ENCODE measurements around the gene C16orf82. TPM values are rescaled to one million over a fixed set of nuclear protein-coding genes. Genes with fewer than 3 reads are reported as not detected.

Gene C16orf82
- polyA plus RNA-seq, 1 of the 3 experiments (the other 2 are of a cell fraction): not detected

DNA sequence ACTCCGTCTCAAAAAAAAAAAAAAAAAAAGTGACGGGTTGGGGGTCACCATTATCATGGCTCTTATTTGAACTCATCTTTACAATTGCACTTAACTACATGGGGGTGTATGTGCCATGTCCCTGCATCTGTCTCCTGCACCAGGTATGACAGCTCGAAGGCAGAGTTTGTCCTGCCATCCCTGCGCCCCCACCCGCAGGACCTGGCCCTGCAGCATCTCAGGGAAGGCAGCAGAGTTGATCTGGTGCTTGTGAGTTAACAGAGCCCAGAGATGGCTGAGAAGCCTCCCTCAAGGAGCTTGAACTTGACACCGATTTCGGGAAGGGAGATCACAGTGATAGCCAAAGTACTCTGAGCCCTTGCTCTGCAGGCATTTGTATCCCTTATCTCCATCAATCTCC lies 44.8 kb downstream of the C16orf82 start:
- Histone ChIP-seq H3K4me2 (no peak overlapping the region), H2AFZ (ENCODE audit: low read depth) (no peak overlapping the region), H3K9ac (no peak overlapping the region), H3K9me3 (no peaks in the 10 kb centered on the region), H3K27me3 (ENCODE audit: insufficient read depth) (no peaks in the 10 kb centered on the region), H3F3A (replicated peaks; ENCODE audit: insufficient read depth) (no peaks in the 10 kb centered on the region), H3K36me3 (replicated peaks in 1 of 2; ENCODE audit: control insufficient read depth in 1 of 2, insufficient read depth in 2 of 2, low read length in 1 of 2) (no peaks in the 10 kb centered on the region), H3K4me1 (ENCODE audit: control insufficient read depth in 1 of 2, insufficient read depth in 2 of 2, low read depth in 1 of 2, low read length in 1 of 2) (peaks cover 0 to 7% of the 10 kb centered on the region in 2 experiments; a peak in 1 of 4 replicates), H3K9me2 (no peaks in the 10 kb centered on the region), H3K27ac (ENCODE audit: low read depth in 2 of 2, low read length in 1 of 2) (no peak overlapping the region), H3K4me3 (ENCODE audit: low read depth in 2 of 2, low read length in 1 of 2) (no peak overlapping the region), H3K79me2 (ENCODE audit: insufficient read depth) (no peaks in the 10 kb centered on the region), H4K20me1 (ENCODE audit: insufficient read depth) (no peaks in the 10 kb centered on the region)
- ChIA-PET CTCF (interaction anchor here (1.2 to 2.6 kb wide), 3 partner anchors 12 to 257 kb away, joined by 3 to 11 read pairs (median 6); no protein-coding TSS in a partner anchor), POLR2A (no interaction called here)
- no peak for TF ChIP-seq RCOR1 (IDR thresholded peaks at IDR 0.05; ENCODE audit: low read length)
- no peak for TF ChIP-seq RAD21 (IDR thresholded peaks at IDR 0.05; ENCODE audit: low read length)
- TF ChIP-seq CHD2 (IDR thresholded peaks at IDR 0.05; ENCODE audit: low read length, partially characterized antibody): no peak
- TF ChIP-seq TCF12 (IDR thresholded peaks at IDR 0.05): no peak
- TF ChIP-seq, protein P1, sequence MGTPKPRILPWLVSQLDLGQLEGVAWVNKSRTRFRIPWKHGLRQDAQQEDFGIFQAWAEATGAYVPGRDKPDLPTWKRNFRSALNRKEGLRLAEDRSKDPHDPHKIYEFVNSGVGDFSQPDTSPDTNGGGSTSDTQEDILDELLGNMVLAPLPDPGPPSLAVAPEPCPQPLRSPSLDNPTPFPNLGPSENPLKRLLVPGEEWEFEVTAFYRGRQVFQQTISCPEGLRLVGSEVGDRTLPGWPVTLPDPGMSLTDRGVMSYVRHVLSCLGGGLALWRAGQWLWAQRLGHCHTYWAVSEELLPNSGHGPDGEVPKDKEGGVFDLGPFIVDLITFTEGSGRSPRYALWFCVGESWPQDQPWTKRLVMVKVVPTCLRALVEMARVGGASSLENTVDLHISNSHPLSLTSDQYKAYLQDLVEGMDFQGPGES (IDR thresholded peaks at IDR 0.05; ENCODE audit: low read depth, low read length): no peak
- TF ChIP-seq TAF1 (IDR thresholded peaks at IDR 0.05; ENCODE audit: borderline replicate concordance, low read depth, low read length): no peak
- no peak for TF ChIP-seq SMC3 (IDR thresholded peaks at IDR 0.05; ENCODE audit: low read depth, low read length)
- TF ChIP-seq NRF1 (IDR thresholded peaks at IDR 0.05; ENCODE audit: low read depth, low read length): no peak
- TF ChIP-seq, protein P2, sequence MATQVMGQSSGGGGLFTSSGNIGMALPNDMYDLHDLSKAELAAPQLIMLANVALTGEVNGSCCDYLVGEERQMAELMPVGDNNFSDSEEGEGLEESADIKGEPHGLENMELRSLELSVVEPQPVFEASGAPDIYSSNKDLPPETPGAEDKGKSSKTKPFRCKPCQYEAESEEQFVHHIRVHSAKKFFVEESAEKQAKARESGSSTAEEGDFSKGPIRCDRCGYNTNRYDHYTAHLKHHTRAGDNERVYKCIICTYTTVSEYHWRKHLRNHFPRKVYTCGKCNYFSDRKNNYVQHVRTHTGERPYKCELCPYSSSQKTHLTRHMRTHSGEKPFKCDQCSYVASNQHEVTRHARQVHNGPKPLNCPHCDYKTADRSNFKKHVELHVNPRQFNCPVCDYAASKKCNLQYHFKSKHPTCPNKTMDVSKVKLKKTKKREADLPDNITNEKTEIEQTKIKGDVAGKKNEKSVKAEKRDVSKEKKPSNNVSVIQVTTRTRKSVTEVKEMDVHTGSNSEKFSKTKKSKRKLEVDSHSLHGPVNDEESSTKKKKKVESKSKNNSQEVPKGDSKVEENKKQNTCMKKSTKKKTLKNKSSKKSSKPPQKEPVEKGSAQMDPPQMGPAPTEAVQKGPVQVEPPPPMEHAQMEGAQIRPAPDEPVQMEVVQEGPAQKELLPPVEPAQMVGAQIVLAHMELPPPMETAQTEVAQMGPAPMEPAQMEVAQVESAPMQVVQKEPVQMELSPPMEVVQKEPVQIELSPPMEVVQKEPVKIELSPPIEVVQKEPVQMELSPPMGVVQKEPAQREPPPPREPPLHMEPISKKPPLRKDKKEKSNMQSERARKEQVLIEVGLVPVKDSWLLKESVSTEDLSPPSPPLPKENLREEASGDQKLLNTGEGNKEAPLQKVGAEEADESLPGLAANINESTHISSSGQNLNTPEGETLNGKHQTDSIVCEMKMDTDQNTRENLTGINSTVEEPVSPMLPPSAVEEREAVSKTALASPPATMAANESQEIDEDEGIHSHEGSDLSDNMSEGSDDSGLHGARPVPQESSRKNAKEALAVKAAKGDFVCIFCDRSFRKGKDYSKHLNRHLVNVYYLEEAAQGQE (IDR thresholded peaks at IDR 0.05; ENCODE audit: low read depth, low read length): no peak
- no peak for TF ChIP-seq YY1 (IDR thresholded peaks at IDR 0.05; ENCODE audit: low read depth)
- no peak for TF ChIP-seq FOXM1 (IDR thresholded peaks at IDR 0.05; ENCODE audit: low read depth)
- no peak for TF ChIP-seq POLR2AphosphoS5 (IDR thresholded peaks at IDR 0.05; ENCODE audit: low read depth, low read length)
- TF ChIP-seq, protein P3, sequence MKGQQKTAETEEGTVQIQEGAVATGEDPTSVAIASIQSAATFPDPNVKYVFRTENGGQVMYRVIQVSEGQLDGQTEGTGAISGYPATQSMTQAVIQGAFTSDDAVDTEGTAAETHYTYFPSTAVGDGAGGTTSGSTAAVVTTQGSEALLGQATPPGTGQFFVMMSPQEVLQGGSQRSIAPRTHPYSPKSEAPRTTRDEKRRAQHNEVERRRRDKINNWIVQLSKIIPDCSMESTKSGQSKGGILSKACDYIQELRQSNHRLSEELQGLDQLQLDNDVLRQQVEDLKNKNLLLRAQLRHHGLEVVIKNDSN (IDR thresholded peaks at IDR 0.05; ENCODE audit: borderline replicate concordance, low read depth): no peak
- TF ChIP-seq, protein P4, sequence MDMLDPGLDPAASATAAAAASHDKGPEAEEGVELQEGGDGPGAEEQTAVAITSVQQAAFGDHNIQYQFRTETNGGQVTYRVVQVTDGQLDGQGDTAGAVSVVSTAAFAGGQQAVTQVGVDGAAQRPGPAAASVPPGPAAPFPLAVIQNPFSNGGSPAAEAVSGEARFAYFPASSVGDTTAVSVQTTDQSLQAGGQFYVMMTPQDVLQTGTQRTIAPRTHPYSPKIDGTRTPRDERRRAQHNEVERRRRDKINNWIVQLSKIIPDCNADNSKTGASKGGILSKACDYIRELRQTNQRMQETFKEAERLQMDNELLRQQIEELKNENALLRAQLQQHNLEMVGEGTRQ (IDR thresholded peaks at IDR 0.05; ENCODE audit: borderline replicate concordance, low read depth, low read length): no peak
- no peak for TF ChIP-seq ELF1 (IDR thresholded peaks at IDR 0.05)
- TF ChIP-seq SIN3A (IDR thresholded peaks at IDR 0.05; ENCODE audit: borderline replicate concordance, low read depth, low read length): no peak
- TF ChIP-seq, protein P5, sequence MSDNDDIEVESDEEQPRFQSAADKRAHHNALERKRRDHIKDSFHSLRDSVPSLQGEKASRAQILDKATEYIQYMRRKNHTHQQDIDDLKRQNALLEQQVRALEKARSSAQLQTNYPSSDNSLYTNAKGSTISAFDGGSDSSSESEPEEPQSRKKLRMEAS (IDR thresholded peaks at IDR 0.05; ENCODE audit: low read depth): no peak
- TF ChIP-seq FOXJ3 (CRISPR knock-in tag; IDR thresholded peaks at IDR 0.05): no peak
- DNase-seq: no peak
- WGBS (ENCODE audit: low lambda C conversion rate): 55% methylated on average over 6 of the region's 7 CpGs
